Posterior cingulate gyrus (tissue), 11 donors: ENCODE data around the gene CLEC12A.
"Not testable (repeated sequence)": the region's sequence is repeated elsewhere in the genome, so short reads cannot be mapped to it uniquely, and the experiment has no call there.

ENCODE experiments used
- DNase-seq, 10 donors: peaks; one replicate each; pipeline versions ENCODE4 v3.0.0 to v3.0.0-alpha.2; 2020 to 2021; ENCODE audit warnings: mixed read lengths in 3 of 10
- intact Hi-C: fragments of 100-400 bp; cut with DNase I; formaldehyde crosslinking; loops from one replicate; pipeline ENCODE4 v1.15.1; 2023

The CLEC12A gene

GRCh38 chr12:9971181-9971580, at the start of gene CLEC12A:
Gene CLEC12A (plus strand): TSS chr12:9971409. CDS start chr12:9971597, 188 bp downstream.
- intact Hi-C loops, result no loop called here
- no peak for DNase-seq

- intact Hi-C loops, result no loop called here
- DNase-seq, result no peak
Measured at GRCh38 chr12:9922429-9922828, 48.8 kb upstream of the CLEC12A start.

- DNase-seq, result no peak
- intact Hi-C loops, result loop anchor here (1.0 kb wide), 1 partner anchor 178 kb away; no protein-coding TSS in a partner anchor
Measured at GRCh38 chr12:9925705-9926393, 45.4 kb upstream of the CLEC12A start.

GRCh38 chr12:9926876-9927275, 44.3 kb upstream of the CLEC12A start:
- DNase-seq, result no peak
- intact Hi-C loops, result no loop called here

GRCh38 chr12:9928607-9929006, 42.6 kb upstream of the CLEC12A start:
- no peak for DNase-seq
- intact Hi-C loops, result no loop called here

GRCh38 chr12:9931245-9931644, 40.0 kb upstream of the CLEC12A start:
- DNase-seq, result no peak
- intact Hi-C loops, result no loop called here

GRCh38 chr12:9932270-9932669, 38.9 kb upstream of the CLEC12A start, which contains the start of gene CLEC2A:
Gene CLEC2A (minus strand): TSS chr12:9932370. CDS start chr12:9932329, 41 bp downstream.
- no peak for DNase-seq
- intact Hi-C loops, result no loop called here

- intact Hi-C loops, result no loop called here
- DNase-seq, result no peak
Measured at GRCh38 chr12:9933958-9934357, 37.3 kb upstream of the CLEC12A start.

GRCh38 chr12:9935026-9935425, 36.2 kb upstream of the CLEC12A start:
- DNase-seq, result no peak

GRCh38 chr12:9936591-9936990, 34.6 kb upstream of the CLEC12A start:
- no peak for DNase-seq
- intact Hi-C loops, result no loop called here

More at GRCh38 chr12:9935026-9935425, 36.2 kb upstream of the CLEC12A start:
- intact Hi-C loops, result no loop called here

- intact Hi-C loops, result no loop called here
- DNase-seq, result no peak
Measured at GRCh38 chr12:9940375-9940774, 30.8 kb upstream of the CLEC12A start.

GRCh38 chr12:9941838-9942237, 29.4 kb upstream of the CLEC12A start:
- intact Hi-C loops, result no loop called here
- no peak for DNase-seq

- DNase-seq, result peak in 5 of 10 donors; percentile 4 to 86 (median 9)
- intact Hi-C loops, result no loop called here
Measured at GRCh38 chr12:9943240-9943639, 28.0 kb upstream of the CLEC12A start.

- intact Hi-C loops, result no loop called here
- no peak for DNase-seq
Measured at GRCh38 chr12:9944391-9944790, 26.8 kb upstream of the CLEC12A start.

GRCh38 chr12:9947674-9948073, 23.5 kb upstream of the CLEC12A start:
- intact Hi-C loops, result no loop called here
- no peak for DNase-seq

- intact Hi-C loops, result no loop called here
- DNase-seq, result no peak
Measured at GRCh38 chr12:9948606-9949296, 22.5 kb upstream of the CLEC12A start.

GRCh38 chr12:9951026-9951675, 20.1 kb upstream of the CLEC12A start:
- no peak for DNase-seq
- intact Hi-C loops, result no loop called here

- DNase-seq, result peak in 1 of 10 donors; percentile 72
- intact Hi-C loops, result not testable (repeated sequence)
Measured at GRCh38 chr12:9952954-9953729, 18.1 kb upstream of the CLEC12A start.

- intact Hi-C loops, result no loop called here
- no peak for DNase-seq
Measured at GRCh38 chr12:9957834-9958233, 13.4 kb upstream of the CLEC12A start.

- intact Hi-C loops, result no loop called here
- no peak for DNase-seq
Measured at GRCh38 chr12:9960590-9960989, 10.6 kb upstream of the CLEC12A start.

GRCh38 chr12:9961106-9961505, 10.1 kb upstream of the CLEC12A start:
- intact Hi-C loops, result no loop called here
- DNase-seq, result no peak
